Measurements from ENCODE around the gene ALPG.
"Not testable (repeated sequence)": the region's sequence is repeated elsewhere in the genome, so short reads cannot be mapped to it uniquely, and the experiment has no call there.

DNA sequence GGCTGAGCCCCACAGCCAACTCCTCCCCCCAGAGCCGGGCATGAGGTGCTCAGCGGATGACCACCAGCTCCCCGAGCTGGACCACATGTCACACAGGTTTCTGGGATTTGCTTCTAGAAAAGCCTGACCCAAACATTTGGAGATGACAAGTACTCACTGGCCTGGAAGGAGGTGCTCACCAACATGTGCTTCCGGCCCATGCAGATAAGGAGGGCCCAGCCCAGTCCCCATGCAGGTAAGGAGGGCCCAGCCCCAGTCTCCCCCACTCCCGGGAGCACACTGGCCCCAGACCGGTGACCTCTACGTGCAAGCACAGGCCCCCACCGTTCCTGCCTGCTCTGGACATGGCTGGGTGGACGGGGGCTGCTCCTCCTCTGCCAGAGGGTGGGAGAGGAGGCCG is 35.3 kb downstream of the ALPG start:
- not testable (repeated sequence) for TF ChIP-seq EZH2phosphoT487 (IDR thresholded peaks at IDR 0.05; ENCODE audit: insufficient read depth, low read depth); EZH2 (IDR thresholded peaks at IDR 0.05; ENCODE audit: insufficient read depth, poor library complexity, severe bottlenecking)

Data from GM23248 (cell line).